Suprapubic skin (tissue), 4 donors: ENCODE measurements around the gene INPP5A.

Experiments used
- CTCF ChIP-seq, 2 donors: fragments of 200-600 bp in 1 of 2; fragments of 450-650 bp in 1 of 2; sonication (generic) in 1 of 2; IDR thresholded peaks; one replicate each; pipeline ENCODE4 v1.5.1; 2016 to 2019; ENCODE audit warnings: antibody characterized with exemption in 2 of 2, mild to moderate bottlenecking in 1 of 2, moderate library complexity in 1 of 2
- EP300 ChIP-seq: sonication (generic); formaldehyde crosslinking; IDR thresholded peaks from one replicate; pipeline ENCODE4 v1.6.1; 2017; ENCODE audit warnings: antibody characterized with exemption
- POLR2A ChIP-seq, 2 donors: fragments of 450-650 bp; IDR thresholded peaks; one replicate each; pipeline ENCODE4 v1.6.1; 2017; ENCODE audit warnings: antibody characterized with exemption in 2 of 2, mild to moderate bottlenecking in 2 of 2, moderate library complexity in 2 of 2
- POLR2AphosphoS5 ChIP-seq, 3 donors: sonication (generic); formaldehyde crosslinking; IDR thresholded peaks; one replicate each; pipeline ENCODE4 v1.6.1; 2017; ENCODE audit warnings: antibody characterized with exemption in 3 of 3

- TF ChIP-seq POLR2A (IDR thresholded peaks at IDR 0.05): no peak
- no peak for TF ChIP-seq CTCF (IDR thresholded peaks at IDR 0.05)
- TF ChIP-seq EP300: no peak
- no peak for TF ChIP-seq POLR2AphosphoS5 (IDR thresholded peaks at IDR 0.05)
These were observed 106.3 kb downstream of the INPP5A start for GRCh38 chr10:132643709-132644526.
